IPS-18c (cell line): ENCODE data around the gene RBM38.

ENCODE experiments used
- H3K4me3 ChIP-seq: 2 replicates; pipeline ENCODE4 v1.7.0; 2013; ENCODE audit warnings: low read depth, mild to moderate bottlenecking, low read length, moderate library complexity; ENCODE audit not compliant: insufficient read depth
- H3K9me3 ChIP-seq: one replicate; pipeline ENCODE4 v1.6.1; 2013; ENCODE audit warnings: mild to moderate bottlenecking, low read length, moderate library complexity; ENCODE audit not compliant: control insufficient read depth, insufficient read depth

Gene RBM38

DNA sequence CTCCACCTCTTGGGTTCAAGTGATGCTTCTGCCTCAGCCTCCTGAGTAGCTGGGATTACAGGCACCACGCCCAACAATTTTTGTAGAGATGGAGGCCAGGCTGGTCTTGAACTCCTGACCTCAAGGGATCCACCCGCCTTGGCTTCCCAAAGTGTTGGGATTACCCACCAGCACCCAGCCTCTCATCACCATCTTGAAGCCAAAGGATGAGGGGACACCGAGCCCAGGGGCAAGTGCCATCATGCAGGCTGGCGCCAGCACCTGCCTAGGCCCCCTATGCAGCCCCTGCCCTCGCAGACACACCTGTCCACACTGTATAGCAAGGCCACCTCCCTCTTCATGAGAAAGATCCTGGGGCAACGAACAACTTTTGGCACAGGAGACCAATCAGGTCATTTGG, 5.3 kb upstream of the RBM38 start:
- Histone ChIP-seq H3K4me3 (no peak overlapping the region; the same call in 1 of the 2 replicates), H3K9me3 (no peaks in the 10 kb centered on the region)

- no peaks in the 10 kb centered on the region for H3K9me3 ChIP-seq
- no peak overlapping the region for H3K4me3 ChIP-seq
Observed at GRCh38 chr20:57386762-57387161, 4.4 kb upstream of the RBM38 start.

DNA sequence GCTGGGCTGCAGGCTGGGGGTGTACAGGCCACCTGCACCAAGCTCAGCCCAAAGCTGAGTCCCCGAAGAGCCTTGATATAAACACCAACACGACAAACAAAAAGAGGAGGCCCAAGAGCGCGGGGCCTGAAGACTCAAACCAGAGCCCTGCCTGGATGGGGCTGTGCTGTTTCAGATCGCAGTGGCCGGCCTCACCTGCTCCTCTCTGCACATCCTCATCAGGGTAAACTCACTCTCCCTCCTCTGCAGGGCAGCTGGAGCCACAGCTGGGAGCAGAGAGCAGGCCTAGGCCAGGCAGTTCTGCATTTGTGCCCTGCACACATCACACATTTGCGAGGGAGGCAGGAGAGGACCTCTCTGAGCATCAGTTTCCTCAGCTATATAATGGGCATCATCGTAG, 3.7 kb upstream of the RBM38 start:
- Histone ChIP-seq H3K9me3 (no peaks in the 10 kb centered on the region), H3K4me3 (no peak overlapping the region)

GRCh38 chr20:57387945-57388371, 3.2 kb upstream of the RBM38 start:
- no peak overlapping the region for H3K4me3 ChIP-seq
- no peaks in the 10 kb centered on the region for H3K9me3 ChIP-seq

DNA sequence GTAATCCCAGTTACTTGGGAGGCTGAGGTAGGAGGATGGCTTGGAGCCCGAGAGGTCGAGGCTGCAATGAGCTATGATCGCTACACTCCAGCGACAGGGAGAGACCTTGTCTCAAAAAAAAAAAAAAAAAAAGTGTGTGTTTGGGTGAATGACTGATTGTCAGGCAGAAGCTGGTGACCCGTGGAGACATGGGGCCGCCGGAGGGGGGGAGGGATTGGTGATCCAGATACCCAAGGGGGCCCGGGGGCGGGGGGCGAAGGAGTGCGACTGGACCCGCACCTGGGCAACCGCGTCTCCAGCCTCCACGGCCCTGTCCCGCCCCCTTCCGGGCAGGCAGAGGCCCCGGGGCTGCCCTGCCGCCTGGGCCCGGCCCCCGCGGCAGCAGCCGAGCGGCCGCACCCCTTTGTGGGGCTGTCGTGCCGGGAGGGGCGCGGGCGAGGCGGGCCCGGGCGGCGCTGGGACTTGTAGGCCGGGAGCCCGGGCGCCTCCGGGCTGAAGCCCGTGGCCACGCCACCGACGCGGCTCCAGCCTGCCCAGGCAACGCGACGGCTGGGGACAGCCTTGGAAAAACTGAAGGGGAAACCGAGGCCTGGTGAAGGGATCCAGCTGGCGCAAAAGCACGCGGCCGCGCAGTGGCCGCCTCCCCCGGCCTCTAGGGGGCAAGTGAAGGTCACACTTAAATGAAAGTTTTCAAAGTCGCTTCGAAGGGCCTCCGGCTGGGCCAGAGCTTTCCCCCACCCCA, 2.1 kb upstream of the RBM38 start:
- peak overlapping the region; percentile 45 for H3K4me3 ChIP-seq

GRCh38 chr20:57389695-57390603, 1.2 kb upstream of the RBM38 start:
- no peaks in the 10 kb centered on the region for H3K9me3 ChIP-seq
- H3K4me3 ChIP-seq: peak overlapping the region; percentile 45

More for the DNA sequence above, 2.1 kb upstream of the RBM38 start:
- no peaks in the 10 kb centered on the region for H3K9me3 ChIP-seq

DNA sequence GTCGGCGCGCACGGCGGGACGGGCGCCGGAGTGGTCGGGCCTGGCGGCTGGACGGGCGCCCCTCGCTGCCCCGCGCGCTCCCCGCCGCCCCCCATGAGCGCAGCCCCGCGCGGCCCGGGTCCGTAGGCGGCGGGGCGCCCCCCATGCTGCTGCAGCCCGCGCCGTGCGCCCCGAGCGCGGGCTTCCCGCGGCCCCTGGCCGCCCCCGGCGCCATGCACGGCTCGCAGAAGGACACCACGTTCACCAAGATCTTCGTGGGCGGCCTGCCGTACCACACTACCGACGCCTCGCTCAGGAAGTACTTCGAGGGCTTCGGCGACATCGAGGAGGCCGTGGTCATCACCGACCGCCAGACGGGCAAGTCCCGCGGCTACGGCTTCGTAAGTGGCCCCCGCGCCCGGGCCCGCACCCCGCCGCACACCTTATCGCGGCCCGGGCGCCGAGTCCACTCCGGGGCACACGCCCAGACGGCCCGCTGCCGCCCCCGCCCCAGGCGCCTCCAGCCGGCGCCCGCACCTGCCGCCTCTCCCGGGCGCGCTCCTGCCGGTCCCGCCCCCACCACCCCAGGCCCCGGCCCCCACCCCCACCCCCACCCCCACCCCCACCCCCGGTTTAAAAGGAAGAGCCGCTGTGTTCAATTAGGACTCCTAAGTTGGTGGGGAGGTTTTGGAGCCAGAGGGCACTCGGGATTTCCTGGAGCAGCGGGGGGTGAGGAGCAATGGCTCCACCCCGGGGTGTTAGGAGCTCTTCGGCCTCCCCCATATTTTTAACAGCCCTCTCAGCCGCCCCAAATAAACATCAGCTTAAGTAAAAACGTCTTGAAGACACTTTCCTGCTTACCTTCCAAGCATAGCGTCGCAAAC, 474 bp downstream of the RBM38 start:
- Histone ChIP-seq H3K9me3 (no peaks in the 10 kb centered on the region), H3K4me3 (peak overlapping the region; percentile 70)

- no peaks in the 10 kb centered on the region for H3K9me3 ChIP-seq
- H3K4me3 ChIP-seq: peak overlapping the region; percentile 61
Observed at GRCh38 chr20:57392512-57393271, 1.5 kb downstream of the RBM38 start.

DNA sequence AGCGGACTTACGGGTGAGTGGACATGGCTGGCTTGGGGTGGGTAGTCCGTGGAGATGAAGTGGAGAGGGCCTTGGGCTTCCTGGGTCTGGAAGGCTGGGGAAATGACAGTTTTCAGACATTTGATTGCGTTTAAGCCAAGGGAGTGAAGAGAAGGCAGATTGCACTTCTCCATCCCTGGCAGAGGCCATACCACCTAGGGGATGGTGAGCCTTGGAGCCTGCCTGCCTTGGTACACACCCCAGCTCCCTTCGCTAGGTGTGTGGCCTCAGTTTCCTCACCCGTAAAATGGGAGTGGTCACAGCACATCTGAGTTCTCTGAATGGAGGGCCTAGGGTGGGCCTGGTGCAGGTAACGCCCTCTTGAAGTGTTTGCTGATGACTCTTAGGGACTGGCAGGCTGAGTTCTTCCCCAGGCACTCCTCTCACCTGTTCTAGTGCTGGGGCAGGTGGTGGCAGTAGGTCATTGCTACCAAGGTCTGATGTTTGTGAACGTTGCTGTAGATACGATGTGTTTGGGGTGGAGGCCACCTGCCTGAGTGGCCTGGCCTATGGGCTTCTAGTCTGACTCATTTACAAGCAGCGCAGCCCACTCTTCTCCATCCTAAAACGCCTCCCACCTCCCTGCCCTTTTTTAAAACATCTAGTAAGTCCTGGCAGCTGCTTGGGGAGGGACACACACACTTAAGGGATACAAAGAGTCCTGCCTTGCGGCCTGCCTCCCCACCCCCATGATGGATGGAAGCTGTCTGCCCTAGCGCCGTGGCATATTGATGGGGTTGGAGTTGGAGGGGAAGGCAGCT, 2.3 kb downstream of the RBM38 start:
- no peaks in the 10 kb centered on the region for H3K9me3 ChIP-seq
- no peak overlapping the region; the same call in 1 of the 2 replicates for H3K4me3 ChIP-seq

DNA sequence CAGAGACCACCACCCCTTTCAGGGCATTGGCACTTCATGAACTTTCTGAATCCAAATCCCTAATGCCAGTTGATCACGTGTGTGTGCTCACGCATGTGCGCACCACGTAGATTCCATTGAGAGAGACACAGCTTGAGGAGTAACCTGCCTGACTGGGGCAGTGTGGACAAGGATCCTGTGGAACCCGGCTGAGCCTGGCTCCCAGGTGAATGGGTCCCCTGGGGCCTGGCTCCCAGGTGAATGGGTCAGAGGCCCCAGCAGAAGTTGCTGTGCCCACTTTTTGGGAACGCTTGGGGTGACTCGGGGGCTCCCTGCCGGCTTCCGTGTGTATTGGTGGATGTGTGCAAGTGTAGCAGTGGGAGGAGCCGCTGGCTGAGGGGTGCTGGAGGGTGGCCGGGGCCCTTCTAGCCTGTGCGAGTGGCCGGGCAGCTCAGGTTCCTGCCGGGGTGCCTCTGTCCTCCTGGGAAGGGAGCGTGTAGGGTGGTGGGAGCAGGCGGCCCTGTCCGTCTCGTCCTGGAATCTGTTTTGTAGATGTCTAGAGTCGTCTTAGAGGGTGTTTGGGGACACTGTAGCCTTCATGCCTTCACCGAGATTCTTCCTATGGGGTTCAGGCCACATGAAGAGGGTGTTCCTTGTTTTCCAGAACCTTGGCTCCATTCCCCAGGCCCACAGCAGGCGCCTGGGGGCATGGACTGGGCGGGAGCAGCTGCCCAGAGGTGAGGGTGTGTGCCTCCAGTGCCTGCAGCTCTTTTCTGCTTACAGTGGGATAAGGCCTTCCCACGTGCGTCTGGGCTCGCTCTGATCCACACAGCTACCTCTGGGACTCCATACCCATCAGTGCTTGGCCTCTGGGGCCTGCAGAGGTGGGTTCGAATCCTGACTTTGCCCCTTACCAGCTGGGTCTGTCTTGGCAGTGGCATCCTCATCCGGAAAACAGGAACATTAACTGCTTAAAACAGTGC, 3.2 kb downstream of the RBM38 start:
- no peak overlapping the region; the same call in 1 of the 2 replicates for H3K4me3 ChIP-seq
- no peaks in the 10 kb centered on the region for H3K9me3 ChIP-seq

DNA sequence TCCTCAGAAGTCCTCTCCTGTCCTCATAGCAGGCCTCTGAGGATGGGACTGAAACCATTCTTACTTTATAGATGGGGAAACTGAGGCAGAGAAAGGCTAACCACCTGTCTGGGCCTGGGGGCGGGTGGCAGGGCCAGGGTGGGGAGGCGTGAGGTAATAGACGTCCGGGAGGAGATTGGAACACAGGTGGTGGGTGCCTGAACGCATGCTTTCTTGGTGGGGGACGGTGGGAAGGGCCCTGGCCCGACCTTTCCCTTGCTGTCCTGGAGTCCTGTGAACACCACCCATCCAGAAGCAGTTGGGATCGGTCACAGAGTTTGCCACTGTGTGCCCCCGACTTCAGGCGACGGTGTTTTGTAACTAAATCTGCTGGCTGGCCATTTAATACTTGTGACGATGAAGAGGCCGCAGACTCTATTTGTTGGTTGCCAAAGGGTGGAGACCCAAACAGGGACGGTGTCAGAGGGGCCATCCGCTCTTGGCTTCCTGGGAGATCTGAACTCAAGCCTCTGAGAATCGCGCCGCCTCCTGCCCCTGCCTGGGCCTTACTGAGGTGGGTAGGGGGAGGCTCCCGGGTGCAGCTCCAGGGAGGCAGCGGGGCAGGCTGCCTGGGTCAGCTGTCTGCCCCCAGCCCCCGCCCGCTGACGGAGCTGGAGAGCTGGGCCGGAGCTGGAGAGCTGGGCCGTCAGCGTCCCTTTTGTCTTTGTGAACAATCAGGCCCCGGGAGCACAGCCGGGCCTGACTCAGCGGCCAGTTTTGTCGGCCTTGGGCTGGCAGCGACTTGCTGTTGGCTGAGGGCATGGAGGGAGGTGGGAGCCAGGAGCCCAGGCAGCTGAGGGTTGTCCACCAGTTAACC, 4.1 kb downstream of the RBM38 start:
- H3K4me3 ChIP-seq: no peak overlapping the region
- no peaks in the 10 kb centered on the region for H3K9me3 ChIP-seq

GRCh38 chr20:57396212-57396983, 5.2 kb downstream of the RBM38 start:
- H3K4me3 ChIP-seq: no peak overlapping the region
- H3K9me3 ChIP-seq: no peaks in the 10 kb centered on the region

GRCh38 chr20:57396984-57397692, 5.9 kb downstream of the RBM38 start:
- no peak overlapping the region for H3K4me3 ChIP-seq

More at GRCh38 chr20:57396984-57397692, 5.9 kb downstream of the RBM38 start:
- no peaks in the 10 kb centered on the region for H3K9me3 ChIP-seq
